ENCODE results near the gene TAGLN3.

The TAGLN3 gene

DNA sequence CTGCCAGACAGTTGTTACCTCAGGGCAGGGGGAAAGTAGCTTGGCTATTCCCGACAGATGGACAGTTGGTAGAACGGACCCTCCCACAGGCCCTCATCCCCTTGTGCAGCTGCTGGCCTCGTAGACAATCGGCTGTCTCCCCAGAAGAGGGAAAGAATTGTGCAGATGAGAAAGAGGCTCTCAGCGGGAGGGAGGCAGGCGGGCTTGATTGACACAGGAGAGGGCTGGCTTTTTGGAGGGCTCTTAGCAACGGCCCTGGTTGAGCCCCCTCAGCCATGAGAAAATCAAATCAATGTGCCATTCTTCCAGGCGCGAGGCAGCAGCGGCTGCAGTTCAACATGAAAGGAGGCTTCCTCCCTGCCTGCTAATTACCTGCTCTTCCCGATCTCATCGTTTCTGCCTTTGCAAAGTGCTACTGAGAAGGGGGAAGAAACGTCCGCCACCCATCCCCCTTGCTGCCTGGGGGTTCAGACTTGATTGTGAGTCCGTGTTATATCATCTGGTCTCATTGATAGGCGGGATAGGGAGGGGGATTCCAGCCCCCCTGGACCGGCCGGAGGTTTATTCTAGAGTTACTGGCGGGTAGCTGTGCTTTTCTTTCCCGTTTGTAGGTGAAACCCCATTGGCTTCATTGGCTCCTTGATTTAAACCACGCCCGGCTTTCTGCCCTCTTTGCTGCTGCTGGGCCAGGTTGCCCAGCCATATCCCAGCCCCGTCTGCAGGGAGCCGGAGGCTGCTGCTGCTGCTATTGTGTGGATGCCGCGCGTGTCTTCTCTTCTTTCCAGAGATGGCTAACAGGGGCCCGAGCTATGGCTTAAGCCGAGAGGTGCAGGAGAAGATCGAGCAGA lies at the start of gene TAGLN3:
Gene TAGLN3, plus strand, starts transcription at position 287 of the 848 bp plus-strand sequence. Its CDS starts 501 bp downstream, at position 788.
- DNase-seq: no peak

DNA sequence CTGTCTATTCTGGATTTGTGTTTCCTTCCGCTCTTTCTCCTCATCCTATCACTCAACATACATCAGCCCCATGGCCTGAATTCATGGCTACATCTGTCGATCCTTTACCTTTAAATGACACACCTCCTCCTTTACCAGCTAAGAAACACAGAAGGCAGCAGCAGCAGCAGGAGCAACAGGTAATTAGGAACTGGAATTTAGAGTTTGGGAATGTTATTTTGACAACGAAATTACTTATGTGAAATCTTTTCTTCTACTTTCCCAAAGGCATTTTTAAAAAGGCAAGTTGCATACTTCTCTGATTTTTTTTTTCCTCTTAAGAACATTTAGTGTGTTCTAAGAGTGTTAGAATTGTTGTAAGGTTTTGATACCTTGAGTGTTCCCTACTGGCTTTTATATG lies 49.0 kb upstream of the TAGLN3 start:
- no peak for DNase-seq

DNA sequence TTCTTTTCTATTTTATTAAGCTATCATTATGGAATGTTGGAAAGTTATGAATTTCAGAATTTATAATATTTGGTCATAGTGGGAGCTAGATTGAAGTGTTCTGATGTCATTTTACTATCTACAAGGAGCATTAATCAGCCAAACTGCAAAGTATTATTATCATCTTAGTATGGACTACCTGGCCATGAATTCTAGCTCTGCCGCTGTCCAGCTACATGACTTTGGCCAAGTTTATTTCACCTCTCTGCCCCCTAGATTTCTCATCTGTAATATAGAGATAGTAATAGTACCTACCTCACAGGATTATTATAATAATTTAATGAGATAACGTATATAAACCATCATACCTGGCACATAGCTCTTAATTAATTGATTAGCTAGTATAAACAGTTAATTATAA lies 47.7 kb upstream of the TAGLN3 start:
- no peak for DNase-seq

DNA sequence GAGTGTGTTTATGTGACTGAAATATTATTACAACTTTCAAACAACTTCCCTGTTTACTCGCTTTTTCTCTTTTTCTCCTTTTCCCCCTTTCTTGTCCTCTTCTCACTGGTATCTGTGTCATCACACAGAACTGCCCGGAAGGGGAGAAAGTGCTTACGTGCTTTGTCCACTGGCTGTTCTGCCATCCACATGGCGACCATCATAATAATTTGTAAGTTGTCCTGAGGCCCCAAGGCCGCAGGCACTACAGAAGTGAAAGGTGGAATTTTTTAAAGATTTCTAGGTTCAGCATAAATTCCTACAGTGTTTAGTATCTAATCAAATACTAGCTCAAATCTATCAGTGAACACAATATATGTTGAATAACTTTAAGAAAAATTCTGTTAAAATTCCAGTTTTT lies 46.6 kb upstream of the TAGLN3 start:
- DNase-seq: no peak

DNA sequence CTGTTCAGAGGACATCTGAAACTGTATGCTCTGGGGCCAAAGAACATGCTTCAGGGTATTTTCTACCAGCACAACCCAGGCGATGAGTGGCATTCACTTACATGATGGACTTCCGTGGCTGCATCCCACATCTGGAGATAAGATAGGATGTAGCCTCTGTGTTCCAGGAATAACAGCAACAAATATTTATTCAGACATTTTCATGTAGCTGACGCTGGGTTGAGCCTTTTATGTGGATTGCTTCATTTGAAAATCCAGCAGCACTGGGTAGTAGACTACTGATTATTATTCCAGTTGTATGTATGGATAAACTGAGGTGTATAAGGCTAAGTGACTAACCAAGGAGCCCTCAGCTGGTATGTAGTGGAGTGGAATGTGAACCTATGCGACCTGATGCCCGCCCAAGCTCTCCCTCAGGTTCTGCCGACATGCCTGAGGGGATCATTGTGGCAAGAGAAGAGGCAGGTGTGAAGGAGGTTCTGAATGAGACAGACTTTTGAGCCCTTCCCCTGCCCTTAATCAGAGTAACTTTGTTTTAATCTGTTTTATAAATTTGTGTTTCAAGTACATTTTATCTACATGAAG lies 45.8 kb upstream of the TAGLN3 start:
- DNase-seq: no peak

DNA sequence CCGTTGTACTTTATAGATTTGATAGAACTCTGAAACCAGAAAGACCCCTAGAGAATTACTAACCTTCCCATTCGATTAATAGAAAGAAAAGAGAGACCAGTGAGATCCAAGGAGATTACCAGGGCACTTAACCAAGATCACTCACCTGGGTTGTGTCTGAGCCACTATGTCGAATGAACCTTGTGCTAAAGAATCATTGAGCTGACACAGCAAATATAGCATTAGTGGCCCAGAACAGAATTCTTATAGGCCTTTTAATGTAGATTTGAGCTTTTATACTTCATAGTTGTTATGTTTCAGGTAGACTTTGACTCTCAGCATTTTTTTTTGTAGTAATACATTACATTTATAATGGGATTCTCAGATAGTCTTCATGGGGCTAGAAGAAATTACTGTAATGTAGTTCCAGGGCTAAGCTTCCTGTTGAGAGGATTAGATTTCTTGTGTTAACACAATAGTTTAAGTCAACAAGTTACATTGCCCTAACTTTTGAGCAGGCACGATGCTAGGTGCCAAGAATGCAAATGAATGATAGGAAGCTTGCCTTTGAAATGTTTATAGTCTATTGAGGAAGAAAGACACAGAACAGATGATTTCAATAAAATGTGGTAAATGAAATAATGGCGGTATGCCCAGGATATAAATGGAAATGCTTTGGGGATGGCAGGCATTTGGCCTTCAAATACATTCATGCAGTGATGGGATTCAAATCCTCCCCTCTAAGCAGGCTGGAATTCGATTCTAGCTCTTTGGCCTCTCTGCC lies 44.3 kb upstream of the TAGLN3 start:
- no peak for DNase-seq

DNA sequence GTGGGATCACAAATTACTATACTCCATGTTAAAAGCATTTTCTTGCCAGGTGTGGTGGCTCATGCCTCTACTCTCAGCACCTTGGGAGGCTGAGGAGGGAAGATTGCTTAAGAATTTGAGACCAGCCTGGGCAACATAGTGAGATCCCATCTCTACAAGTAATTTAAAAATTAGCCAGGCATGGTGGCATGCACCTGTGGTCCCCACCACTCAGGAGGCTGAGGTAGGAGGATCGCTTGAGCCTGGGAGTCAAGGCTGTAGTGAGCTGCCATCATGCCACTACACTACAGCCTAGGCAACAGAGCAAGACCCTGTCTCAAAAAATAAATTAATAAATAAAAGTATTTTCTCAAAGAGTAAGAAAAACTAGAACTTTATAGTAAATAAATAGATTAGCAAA lies 42.8 kb upstream of the TAGLN3 start:
- DNase-seq: no peak

DNA sequence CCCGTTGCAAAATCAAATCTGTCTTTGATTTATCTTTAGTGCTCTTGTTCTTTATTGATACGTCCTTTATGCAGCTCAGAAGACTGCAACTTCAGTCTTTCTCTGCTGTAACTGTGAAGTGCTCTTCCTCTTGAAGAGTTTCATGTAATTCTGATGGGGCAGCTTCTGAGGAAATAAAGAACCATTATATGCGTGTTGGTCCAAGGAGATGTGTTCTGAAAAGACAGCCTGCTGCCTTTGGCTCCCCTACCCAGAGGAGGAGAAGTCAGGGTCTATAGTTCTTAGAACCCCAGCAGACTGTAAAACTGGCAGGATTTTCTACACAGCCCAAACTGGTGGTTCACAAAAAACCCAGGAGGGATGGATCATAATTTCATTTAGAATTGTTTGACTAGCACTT lies 42.3 kb upstream of the TAGLN3 start:
- DNase-seq: no peak

DNA sequence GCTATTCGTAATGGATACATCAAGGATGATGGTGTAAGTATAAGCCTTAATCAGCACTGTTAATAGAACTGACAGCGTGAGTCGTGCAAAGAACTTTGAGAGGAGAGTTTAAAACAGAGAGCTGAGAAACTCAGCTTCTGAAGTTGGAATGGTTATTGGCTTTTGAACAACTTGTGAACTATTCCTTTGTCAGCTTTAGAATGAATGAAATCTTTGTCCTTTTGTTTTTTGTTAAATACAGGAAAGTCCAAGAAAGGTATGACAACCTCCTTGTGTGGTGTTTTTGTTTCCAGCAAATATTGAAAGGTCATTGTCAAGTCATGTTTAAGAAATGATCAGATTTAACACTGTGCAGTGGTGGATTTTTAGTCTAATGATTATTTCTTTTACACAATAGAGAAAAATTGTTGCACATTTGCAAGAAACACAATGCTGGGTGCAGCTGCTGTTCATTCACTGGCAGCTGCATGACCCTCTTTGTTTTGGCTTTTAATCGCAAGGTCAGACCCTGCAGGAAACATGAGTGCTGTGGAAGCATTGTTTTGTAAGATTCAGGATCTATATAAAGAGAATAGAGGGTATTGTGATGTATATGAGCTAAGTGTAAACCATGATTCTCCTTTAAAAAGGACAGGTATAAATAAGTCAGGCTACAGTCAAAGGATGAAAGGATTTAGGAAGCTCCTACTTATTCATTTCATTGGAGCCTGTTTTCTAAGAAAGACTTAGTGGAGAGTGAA lies 41.6 kb upstream of the TAGLN3 start:
- DNase-seq: no peak

DNA sequence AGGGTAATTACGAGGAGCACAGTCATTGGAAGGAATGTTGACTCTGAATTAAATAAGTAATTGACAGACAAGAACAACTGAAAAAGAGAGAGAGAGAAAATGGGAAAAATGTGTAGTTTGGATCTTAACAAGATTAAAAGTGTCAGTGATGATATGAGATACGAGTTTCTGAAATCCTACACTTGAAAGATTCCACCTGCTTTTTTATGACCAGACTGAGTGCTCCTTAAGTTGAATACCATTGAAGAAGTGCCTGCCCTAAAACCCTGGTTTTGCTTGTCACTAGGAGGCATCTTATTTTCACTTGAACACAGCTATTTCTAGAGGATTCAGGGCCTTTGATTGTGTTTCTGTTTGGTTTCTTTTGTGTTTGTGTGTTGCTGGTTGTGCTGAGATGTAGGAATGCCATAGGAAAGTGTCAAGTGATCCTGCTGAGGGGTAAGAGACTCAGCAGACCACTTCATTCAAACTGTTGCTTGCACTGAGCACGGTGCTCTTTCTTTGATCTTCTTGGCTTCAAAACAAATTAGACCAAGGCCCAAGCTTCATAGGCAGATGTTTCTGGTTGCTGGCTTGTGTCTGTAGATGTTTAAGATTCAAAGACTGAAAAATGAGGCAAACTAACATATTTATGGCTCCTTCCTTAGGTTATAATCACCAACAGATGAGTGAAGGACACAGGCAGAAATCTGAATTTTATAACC lies 37.1 kb upstream of the TAGLN3 start:
- no peak for DNase-seq

DNA sequence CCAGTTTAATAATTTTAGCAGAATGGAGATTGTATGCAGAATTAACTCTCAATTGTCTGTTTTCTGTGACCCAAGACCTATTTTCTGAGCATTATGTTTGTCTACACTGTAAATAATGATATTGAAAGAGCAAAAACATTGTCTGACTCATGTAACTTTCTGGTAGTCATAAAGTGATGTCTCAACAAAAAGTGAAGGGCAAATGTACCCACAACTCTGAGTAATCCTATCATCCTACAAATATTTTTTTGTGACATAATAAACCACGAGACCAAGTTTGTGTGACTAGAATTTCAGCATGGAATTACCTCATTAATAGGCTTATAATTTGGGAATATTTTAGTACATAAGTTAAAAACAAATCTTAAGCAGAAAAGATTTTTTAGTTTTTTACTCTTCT lies 35.3 kb upstream of the TAGLN3 start:
- DNase-seq: no peak

DNA sequence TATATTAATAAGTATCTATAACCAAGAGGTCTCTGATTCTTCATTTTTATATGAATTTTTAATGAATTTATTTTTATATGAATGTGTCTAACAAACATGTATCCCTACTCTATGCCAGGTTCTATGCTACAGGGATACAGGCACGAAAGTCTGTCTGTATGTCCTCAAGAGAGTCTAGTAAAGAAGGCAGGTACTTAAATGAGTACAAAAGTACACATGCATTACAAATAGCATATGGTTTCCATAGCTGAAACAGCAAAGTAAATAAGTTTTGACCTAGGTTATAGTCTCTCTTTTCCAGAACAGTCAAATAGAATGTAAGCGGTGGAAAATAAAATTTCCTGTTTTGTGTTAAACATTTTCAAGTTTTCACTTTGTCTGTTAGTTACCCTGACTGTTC lies 33.2 kb upstream of the TAGLN3 start:
- DNase-seq: no peak

DNA sequence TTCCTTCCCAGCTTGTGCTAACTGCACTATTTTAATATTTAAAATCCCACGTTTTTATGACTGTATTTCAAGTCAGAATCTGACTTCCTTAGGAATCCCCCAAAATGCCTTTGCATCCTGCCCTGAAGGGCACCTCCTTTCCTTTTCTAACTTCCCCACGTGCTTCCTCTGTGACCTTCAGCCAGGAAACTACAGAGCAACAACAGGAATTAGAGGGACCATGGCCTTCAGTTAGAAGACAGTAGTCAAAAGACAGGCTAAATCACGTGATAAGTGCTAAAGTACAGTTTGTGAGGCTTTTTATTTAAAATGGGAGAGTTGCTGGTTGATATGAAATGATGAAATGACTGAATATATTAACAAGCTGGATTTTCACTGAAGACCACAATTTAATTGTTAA lies 31.7 kb upstream of the TAGLN3 start:
- DNase-seq: no peak

DNA sequence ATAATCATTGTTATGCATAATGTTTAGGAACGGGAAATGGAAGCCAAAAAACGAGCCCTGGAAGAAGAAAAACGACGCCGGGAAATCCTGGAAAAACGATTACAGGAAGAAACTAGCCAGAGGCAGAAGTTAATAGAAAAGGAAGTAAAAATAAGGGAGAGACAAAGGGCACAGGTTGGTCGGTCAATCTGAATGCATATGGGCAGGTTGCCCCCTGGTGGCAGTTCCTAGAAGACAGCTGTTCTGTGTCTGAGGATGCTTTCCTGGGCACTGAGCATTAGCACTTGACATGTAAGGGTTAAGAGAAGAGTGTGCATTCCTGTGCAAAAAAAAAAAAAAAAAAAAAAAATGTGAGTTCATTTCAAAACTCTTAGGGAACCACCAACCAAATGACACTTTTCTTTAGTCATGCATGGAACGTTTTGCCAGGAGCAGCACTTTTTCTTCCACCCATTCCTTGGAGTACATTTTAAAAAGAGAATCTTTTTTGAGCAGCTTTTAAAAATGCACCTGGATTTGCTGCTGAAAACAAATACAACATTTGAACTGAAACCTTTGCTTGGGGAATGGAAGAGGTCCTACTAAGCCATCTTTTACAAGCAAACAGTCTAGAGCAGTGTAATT lies 31.0 kb upstream of the TAGLN3 start:
- peak; percentile 53 for DNase-seq

DNA sequence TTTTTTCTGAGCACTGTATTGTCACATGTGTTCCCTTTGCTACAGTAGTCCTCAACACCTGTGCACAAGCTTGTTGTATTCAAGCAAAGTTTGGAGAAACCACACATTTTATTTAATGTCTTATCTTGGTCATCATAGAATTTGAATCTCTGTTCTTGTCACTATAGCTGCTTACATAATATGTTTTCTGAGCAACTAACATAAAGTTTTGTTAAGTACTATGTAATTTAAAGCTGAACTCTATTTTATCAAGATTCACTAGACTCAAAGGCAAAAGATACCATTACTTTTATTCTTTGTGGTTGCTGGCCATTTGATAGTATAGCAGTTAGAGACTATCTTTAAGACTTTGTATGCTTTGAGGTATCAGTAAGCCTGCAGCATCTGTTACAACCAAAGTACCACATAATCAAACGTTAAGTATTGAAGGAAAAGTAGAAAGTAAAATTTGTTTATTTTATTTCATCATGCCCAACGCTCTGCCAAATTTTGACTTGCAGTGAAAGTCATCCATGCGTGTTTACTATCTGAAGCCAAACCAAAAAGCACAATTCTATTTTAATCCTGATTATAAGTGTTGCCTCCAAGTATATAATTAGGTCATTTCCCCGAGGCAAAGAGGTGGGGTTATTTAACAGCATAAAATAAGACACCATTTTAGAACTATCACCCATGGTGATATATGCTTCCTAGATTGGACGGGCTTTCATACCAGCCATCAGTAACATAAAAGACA lies 30.2 kb upstream of the TAGLN3 start:
- no peak for DNase-seq

DNA sequence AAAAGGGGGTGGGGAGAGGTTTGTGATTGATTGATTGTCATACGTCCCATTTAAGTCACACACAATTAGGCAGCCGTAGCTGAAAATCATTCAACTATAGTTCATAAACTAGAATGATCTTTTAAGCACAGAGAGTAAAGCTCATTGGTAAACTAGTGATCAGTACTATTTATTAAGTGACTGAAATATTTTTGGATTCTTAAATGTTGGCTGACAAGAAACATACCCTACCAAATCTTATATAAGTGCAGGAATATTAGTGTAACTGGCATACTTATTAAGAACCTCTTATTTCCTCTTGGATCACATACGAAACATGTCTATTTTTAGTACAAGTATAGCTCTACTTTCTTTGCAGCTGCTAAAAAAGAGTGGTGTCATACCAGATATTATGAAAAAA lies 28.3 kb upstream of the TAGLN3 start:
- DNase-seq: no peak

DNA sequence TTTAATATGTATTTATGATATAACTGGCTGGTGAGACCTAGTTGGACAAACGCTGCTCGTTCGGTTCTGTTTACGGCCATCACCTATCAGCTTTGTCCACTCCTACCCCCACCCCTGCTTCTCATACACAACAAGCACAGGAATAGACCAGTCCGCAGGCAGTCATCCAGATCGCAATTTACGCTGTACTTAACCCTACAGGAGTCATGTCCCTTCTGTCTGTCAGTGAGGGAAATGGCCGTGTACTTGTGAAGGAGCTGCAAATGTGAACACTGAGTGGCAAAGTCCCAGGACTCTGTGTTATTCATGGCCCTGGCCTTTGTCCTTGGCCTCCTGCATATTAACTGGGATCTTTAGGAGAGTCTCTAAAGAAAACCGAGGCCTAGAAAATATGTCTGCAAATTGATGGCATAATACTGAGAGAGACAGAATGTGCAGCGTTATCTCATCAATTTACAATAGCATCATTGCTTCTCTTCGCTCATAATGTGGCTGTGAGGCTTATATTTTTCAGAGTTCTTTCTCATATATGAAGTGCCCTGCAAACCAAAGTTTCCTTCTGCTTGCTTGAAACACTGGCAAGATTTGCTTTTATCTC lies 27.1 kb upstream of the TAGLN3 start:
- DNase-seq: no peak

DNA sequence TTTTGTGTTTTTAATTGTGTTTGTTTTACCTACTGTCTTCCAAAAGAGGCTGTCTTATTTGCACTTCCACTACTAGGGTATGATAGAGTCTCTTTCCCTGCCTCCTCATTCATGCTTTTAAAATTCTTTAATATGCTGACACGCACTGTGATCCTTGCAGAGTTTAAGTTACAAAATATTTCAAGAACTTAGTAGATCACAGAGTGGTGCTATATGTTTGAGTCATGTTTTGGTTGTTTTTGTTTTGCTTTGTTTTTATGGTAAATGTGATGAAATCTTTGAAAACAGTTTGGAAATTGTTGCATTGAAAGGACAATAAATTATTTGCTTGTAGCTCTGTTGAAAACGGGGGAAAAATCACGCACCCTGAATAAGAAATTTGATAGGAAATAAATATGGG lies 25.8 kb upstream of the TAGLN3 start:
- DNase-seq: no peak

DNA sequence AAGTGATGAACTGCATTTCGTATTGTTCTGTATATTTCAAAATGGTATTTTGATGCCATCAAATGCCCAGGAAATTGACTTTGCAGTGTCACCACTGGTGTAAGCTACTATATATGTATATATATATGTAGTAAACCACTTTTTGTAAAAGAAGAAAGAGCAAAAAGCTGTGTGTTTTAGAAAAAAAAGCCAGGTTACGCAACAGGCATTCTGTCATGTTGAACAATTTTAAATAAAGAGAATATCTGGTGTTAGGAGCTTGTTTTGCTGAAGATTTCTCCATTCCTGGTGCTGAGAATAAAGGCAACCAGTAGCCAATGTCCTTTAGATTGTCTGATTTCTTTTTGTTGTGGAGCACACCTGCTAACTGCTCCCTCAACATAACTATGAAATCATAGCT lies 23.6 kb upstream of the TAGLN3 start:
- no peak for DNase-seq

DNA sequence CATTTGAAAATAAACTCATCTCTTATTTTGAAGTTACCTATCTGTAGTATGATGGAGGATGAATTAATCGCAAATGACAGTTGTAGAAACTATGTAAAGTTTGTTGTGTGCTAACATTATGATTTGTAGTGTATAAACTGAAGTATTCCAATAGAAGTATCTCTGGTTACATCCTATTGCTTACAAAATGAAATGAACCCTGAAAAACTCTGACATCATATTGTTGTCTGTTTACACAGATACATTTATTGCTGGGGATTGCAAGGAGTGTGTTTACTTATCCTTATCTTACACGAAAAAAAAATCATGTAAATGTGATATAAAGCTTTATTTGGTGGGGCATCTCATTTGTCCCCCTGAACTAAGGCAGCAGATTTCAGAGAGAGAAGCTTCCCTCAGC lies 22.5 kb upstream of the TAGLN3 start:
- DNase-seq: no peak

Measured in amniotic stem cell (primary cell).